H9 (cell line): ENCODE results near the gene TRIM38. TPM values are rescaled to one million over a fixed set of nuclear protein-coding genes. Genes with fewer than 3 reads are reported as not detected.
"Not testable (repeated sequence)": the region's sequence is repeated elsewhere in the genome, so short reads cannot be mapped to it uniquely, and the experiment has no call there.

Experiments used
- DNase-seq: peaks from one replicate; pipeline ENCODE4 v3.0.0-alpha.2; 2017
- H2AFZ ChIP-seq: one replicate; pipeline ENCODE4 v1.6.1; 2013; ENCODE audit warnings: mild to moderate bottlenecking, low read length, control low read depth, moderate library complexity
- H2AK5ac ChIP-seq: 2 replicates; pipeline ENCODE4 v1.6.1; 2013; ENCODE audit warnings: low read length, control low read depth, mixed read lengths; ENCODE audit not compliant: insufficient read length
- H2BK120ac ChIP-seq: one replicate; pipeline ENCODE4 v1.6.1; 2013; ENCODE audit warnings: low read depth, mild to moderate bottlenecking, low read length, control low read depth, inconsistent platforms; ENCODE audit not compliant: poor library complexity, severe bottlenecking
- H2BK12ac ChIP-seq: 2 replicates; pipeline ENCODE4 v1.6.1; 2013; ENCODE audit warnings: low read length, control low read depth, mixed read lengths, low read depth; ENCODE audit not compliant: insufficient read length
- H2BK15ac ChIP-seq: 2 replicates; pipeline ENCODE4 v1.6.1; 2013; ENCODE audit warnings: low read depth, low read length, control low read depth
- H2BK20ac ChIP-seq: one replicate; pipeline ENCODE4 v1.6.1; 2013; ENCODE audit warnings: low read depth, mild to moderate bottlenecking, low read length, control low read depth, inconsistent platforms; ENCODE audit not compliant: poor library complexity, severe bottlenecking
- H2BK5ac ChIP-seq: 2 replicates; pipeline ENCODE4 v1.6.1; 2013; ENCODE audit warnings: low read length, control low read depth, mixed read lengths; ENCODE audit not compliant: insufficient read length
- H3K14ac ChIP-seq: 2 replicates; pipeline ENCODE4 v1.6.1; 2013; ENCODE audit warnings: low read length, control low read depth; ENCODE audit not compliant: insufficient read depth
- H3K18ac ChIP-seq: 2 replicates; pipeline ENCODE4 v1.6.1; 2013; ENCODE audit warnings: low read depth, mild to moderate bottlenecking, mixed read lengths, low read length, control low read depth; ENCODE audit not compliant: insufficient read length
- H3K23ac ChIP-seq: 2 replicates; pipeline ENCODE4 v1.6.1; 2013; ENCODE audit warnings: low read length, control low read depth, mixed read lengths, low read depth; ENCODE audit not compliant: insufficient read length
- H3K23me2 ChIP-seq: 2 replicates; pipeline ENCODE4 v1.6.1; 2013; ENCODE audit warnings: low read depth, mild to moderate bottlenecking, mixed read lengths, low read length, control low read depth; ENCODE audit not compliant: insufficient read length, poor library complexity, severe bottlenecking
- H3K27ac ChIP-seq: 2 replicates; pipeline ENCODE4 v1.5.1; 2013; ENCODE audit warnings: low read length, control low read depth, mixed read lengths, low read depth; ENCODE audit not compliant: insufficient read length
- H3K27me3 ChIP-seq: 2 replicates; pipeline ENCODE4 v1.6.1; 2013; ENCODE audit warnings: low read length, control low read depth, inconsistent platforms; ENCODE audit not compliant: insufficient read depth
- H3K4ac ChIP-seq: 2 replicates; pipeline ENCODE4 v1.6.1; 2013; ENCODE audit warnings: low read depth, mild to moderate bottlenecking, control low read depth, inconsistent platforms, low read length, moderate library complexity
- H3K4me1 ChIP-seq: 2 replicates; pipeline ENCODE4 v1.6.1; 2013; ENCODE audit warnings: low read length, control low read depth, inconsistent platforms; ENCODE audit not compliant: insufficient read depth
- H3K4me2 ChIP-seq: 2 replicates; pipeline ENCODE4 v1.6.1; 2013; ENCODE audit warnings: low read length, control low read depth, mixed read lengths; ENCODE audit not compliant: insufficient read length, insufficient read depth
- H3K56ac ChIP-seq: 2 replicates; pipeline ENCODE4 v1.6.1; 2013; ENCODE audit warnings: low read depth, mild to moderate bottlenecking, mixed read lengths, low read length, control low read depth; ENCODE audit not compliant: insufficient read length
- H3K79me1 ChIP-seq: 2 replicates; pipeline ENCODE4 v1.6.1; 2013; ENCODE audit warnings: low read depth, mild to moderate bottlenecking, moderate library complexity, low read length, control low read depth, inconsistent platforms; ENCODE audit not compliant: insufficient read depth, poor library complexity, severe bottlenecking
- H3K79me2 ChIP-seq: 2 replicates; pipeline ENCODE4 v1.6.1; 2013; ENCODE audit warnings: low read length, control low read depth, inconsistent platforms; ENCODE audit not compliant: insufficient read depth
- H3K9ac ChIP-seq: 2 replicates; pipeline ENCODE4 v1.6.1; 2013; ENCODE audit warnings: low read length, control low read depth, mixed read lengths; ENCODE audit not compliant: insufficient read length; ENCODE audit errors: extremely low read depth
- H3K9me3 ChIP-seq: one replicate; pipeline ENCODE4 v1.6.1; 2013; ENCODE audit warnings: low read depth, low read length, inconsistent platforms; ENCODE audit not compliant: control insufficient read depth
- H3T11ph ChIP-seq: one replicate; pipeline ENCODE4 v1.6.1; 2013; ENCODE audit warnings: mild to moderate bottlenecking, low read length, control low read depth, inconsistent platforms
- H4K20me1 ChIP-seq: one replicate; pipeline ENCODE4 v1.6.1; 2013; ENCODE audit not compliant: control insufficient read depth, insufficient read length, insufficient read depth
- H4K5ac ChIP-seq: 2 replicates; pipeline ENCODE4 v1.6.1; 2013; ENCODE audit warnings: low read depth, mild to moderate bottlenecking, mixed read lengths, low read length, control low read depth; ENCODE audit not compliant: insufficient read length
- H4K8ac ChIP-seq: replicated peaks from 2 replicates; pipeline ENCODE4 v1.6.1; 2013; ENCODE audit warnings: low read length, control low read depth, mixed read lengths, low read depth; ENCODE audit not compliant: insufficient read length
- H4K91ac ChIP-seq: 2 replicates; pipeline ENCODE4 v1.6.1; 2013; ENCODE audit warnings: low read depth, mild to moderate bottlenecking, moderate library complexity, mixed read lengths, low read length, control low read depth; ENCODE audit not compliant: insufficient read length
- H3K27ac Mint-ChIP-seq, 3 experiments: 2 replicates in 2 of 3; 3 replicates in 1 of 3; pipeline ENCODE4 v1.8.0; 2020 to 2021; ENCODE audit warnings: mixed read lengths in 3 of 3, mild to moderate bottlenecking in 1 of 3, moderate library complexity in 1 of 3
- H3K27me3 Mint-ChIP-seq: 2 replicates; pipeline ENCODE4 v1.8.0; 2021; ENCODE audit warnings: low read depth, mild to moderate bottlenecking, moderate library complexity, mixed read lengths
- H3K36me3 Mint-ChIP-seq, 3 experiments: 2 replicates in 2 of 3; 3 replicates in 1 of 3; pipeline ENCODE4 v1.8.0; 2020 to 2021; ENCODE audit warnings: low read depth in 3 of 3, mixed read lengths in 3 of 3; ENCODE audit not compliant: insufficient read depth in 1 of 3
- H3K4me1 Mint-ChIP-seq, 2 experiments: 2 replicates each; pipeline ENCODE4 v1.8.0; 2020; ENCODE audit warnings: mixed read lengths in 2 of 2
- H3K4me3 Mint-ChIP-seq, 2 experiments: 2 replicates in 1 of 2; 3 replicates in 1 of 2; pipeline ENCODE4 v1.8.0; 2020 to 2021; ENCODE audit warnings: mild to moderate bottlenecking in 2 of 2, mixed read lengths in 2 of 2, moderate library complexity in 1 of 2
- H3K9me3 Mint-ChIP-seq, 2 experiments: 2 replicates in 1 of 2; 3 replicates in 1 of 2; pipeline ENCODE4 v1.8.0; 2020; ENCODE audit warnings: mild to moderate bottlenecking in 2 of 2, mixed read lengths in 2 of 2, moderate library complexity in 1 of 2
- WGBS: extraction: QIAGEN DNeasy Blood & Tissue Kit; methylation state at CpG from one replicate; pipeline ENCODE4 v1.1.7; 2013; ENCODE audit warnings: missing lambda C conversion rate, low lambda C conversion rate, mixed read lengths; ENCODE audit not compliant: insufficient read length; ENCODE audit errors: extremely low coverage; 5-methylcytosine and 5-hydroxymethylcytosine counted together
- total RNA-seq: library from RNA; stranded (reverse); gene quantifications from 2 replicates; pipeline ENCODE4 v1.2.1, GENCODE V29; 2021
- TF ChIP-seq, protein P1 (sequence below): fragments of 200-600 bp; sonication (generic); conservative IDR thresholded peaks from 3 replicates; pipeline ENCODE4 v1.8.0; 2021; ENCODE audit warnings: antibody characterized with exemption, mild to moderate bottlenecking

The TRIM38 gene
- total RNA-seq, 1 experiment from 2014 or later = 0.61 TPM

DNA sequence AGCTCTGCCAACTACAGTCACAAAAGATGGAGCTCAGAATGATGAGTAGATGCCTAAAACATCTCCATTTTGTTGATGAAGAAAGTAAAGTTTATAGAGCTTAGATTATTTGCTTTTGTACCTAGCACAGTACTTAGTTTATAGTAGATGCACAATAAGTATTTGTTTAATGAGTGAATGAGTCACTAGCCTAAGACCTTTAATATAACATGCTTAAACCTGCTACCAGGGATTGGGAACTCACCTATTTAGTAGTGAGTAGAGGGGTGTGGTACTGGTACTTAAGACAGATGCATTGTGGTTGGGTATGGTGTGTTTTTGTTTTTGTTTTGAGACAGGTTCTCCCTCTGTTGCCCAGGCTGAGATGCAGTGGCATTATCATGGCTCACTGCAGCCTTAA is 35.8 kb downstream of the TRIM38 start:
- no peak for DNase-seq
- Histone ChIP-seq H2BK12ac (no peak overlapping the region), H2BK120ac (no peak overlapping the region), H3K18ac (no peak overlapping the region), H3K79me2 (no peaks in the 10 kb centered on the region), H2BK20ac (no peak overlapping the region), H4K5ac (no peak overlapping the region), H3K27me3 (no peaks in the 10 kb centered on the region), H2BK15ac (no peak overlapping the region), H4K20me1 (no peaks in the 10 kb centered on the region), H3K23ac (no peak overlapping the region), H4K8ac (no peak overlapping the region), H3K4ac (no peak overlapping the region), H3K27ac (no peak overlapping the region), H3K23me2 (no peaks in the 10 kb centered on the region), H3K9me3 (no peaks in the 10 kb centered on the region), H3K14ac (no peak overlapping the region), H2AK5ac (no peak overlapping the region), H3K9ac (no peak overlapping the region), H3K4me2 (no peak overlapping the region), H3K79me1 (no peaks in the 10 kb centered on the region), H2AFZ (no peak overlapping the region), H3T11ph (no peak overlapping the region), H2BK5ac (no peak overlapping the region), H4K91ac (no peak overlapping the region), H3K4me1 (peaks cover 8% of the 10 kb centered on the region; the same call in 1 of the 2 replicates), H3K56ac (no peak overlapping the region)
- Mint-ChIP-seq H3K27ac (peak overlapping the region; percentile 8 to 93 (median 82); a peak in 3 of 7 replicates), H3K36me3 (peaks cover 2 to 9% (median 7%) of the 10 kb centered on the region in 3 experiments; a peak in 5 of 7 replicates), H3K4me1 (peaks cover 53 to 57% of the 10 kb centered on the region in 2 experiments), H3K27me3 (no peaks in the 10 kb centered on the region), H3K4me3 (no peak overlapping the region), H3K9me3 (no peaks in the 10 kb centered on the region; a peak in 1 of 5 replicates)
- TF ChIP-seq, protein P1, sequence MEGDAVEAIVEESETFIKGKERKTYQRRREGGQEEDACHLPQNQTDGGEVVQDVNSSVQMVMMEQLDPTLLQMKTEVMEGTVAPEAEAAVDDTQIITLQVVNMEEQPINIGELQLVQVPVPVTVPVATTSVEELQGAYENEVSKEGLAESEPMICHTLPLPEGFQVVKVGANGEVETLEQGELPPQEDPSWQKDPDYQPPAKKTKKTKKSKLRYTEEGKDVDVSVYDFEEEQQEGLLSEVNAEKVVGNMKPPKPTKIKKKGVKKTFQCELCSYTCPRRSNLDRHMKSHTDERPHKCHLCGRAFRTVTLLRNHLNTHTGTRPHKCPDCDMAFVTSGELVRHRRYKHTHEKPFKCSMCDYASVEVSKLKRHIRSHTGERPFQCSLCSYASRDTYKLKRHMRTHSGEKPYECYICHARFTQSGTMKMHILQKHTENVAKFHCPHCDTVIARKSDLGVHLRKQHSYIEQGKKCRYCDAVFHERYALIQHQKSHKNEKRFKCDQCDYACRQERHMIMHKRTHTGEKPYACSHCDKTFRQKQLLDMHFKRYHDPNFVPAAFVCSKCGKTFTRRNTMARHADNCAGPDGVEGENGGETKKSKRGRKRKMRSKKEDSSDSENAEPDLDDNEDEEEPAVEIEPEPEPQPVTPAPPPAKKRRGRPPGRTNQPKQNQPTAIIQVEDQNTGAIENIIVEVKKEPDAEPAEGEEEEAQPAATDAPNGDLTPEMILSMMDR = no peak

DNA sequence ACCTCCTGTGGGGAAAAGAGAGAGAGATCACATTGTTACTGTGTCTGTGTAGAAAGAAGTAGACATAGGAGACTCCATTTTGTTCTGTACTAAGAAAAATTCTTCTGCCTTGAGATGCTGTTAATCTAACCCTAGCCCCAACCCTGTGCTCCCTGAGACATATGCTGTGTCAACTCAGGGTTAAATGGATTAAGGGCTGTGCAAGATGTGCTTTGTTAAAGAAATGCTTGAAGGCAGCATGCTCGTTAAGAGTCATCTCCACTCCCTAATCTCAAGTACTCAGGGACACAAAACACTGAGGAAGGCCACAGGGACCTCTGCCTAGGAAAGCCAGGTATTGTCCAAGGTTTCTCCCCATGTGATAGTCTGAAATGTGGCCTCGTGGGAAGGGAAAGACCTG is 36.6 kb downstream of the TRIM38 start:
- not testable (repeated sequence) for H3K27ac ChIP-seq, H3K4ac ChIP-seq, H3K27me3 ChIP-seq, H3K23me2 ChIP-seq, H3K4me1 ChIP-seq, H3K56ac ChIP-seq, H2BK20ac ChIP-seq, H3K9ac ChIP-seq, H2BK12ac ChIP-seq, H3K4me2 ChIP-seq, H2AFZ ChIP-seq, H4K5ac ChIP-seq, H3K18ac ChIP-seq, H3K14ac ChIP-seq, H3K27me3 Mint-ChIP-seq, H3K23ac ChIP-seq, H4K8ac ChIP-seq, H3K9me3 Mint-ChIP-seq, H3K79me2 ChIP-seq, H3K36me3 Mint-ChIP-seq, H4K91ac ChIP-seq, H2BK5ac ChIP-seq, H3K9me3 ChIP-seq, H2AK5ac ChIP-seq, H3T11ph ChIP-seq, H3K79me1 ChIP-seq, DNase-seq, H2BK15ac ChIP-seq, H4K20me1 ChIP-seq
- Mint-ChIP-seq H3K27ac (peak overlapping the region; percentile 8 to 93 (median 82); a peak in 5 of 7 replicates), H3K4me1 (peaks cover 48 to 51% of the 10 kb centered on the region in 2 experiments), H3K4me3 (peak overlapping the region in 1 of 2 experiments; percentile 21; a peak in 1 of 5 replicates)
- WGBS = no CpG with 5 or more reads among the region's 2 CpGs
- peak overlapping the region; percentile 50 for H2BK120ac ChIP-seq
